GM19099 (cell line): Measurements from ENCODE around the gene GNB2.

Experiments
- POLR2A ChIP-seq: IDR thresholded peaks from 3 replicates; pipeline ENCODE4 v1.6.1; 2011; ENCODE audit warnings: low read depth; ENCODE audit not compliant: insufficient read length; ENCODE audit errors: extremely low read depth

The GNB2 gene

GRCh38 chr7:100673302-100673941 lies at the start of gene GNB2:
TSS of gene GNB2 (plus strand) at chr7:100673740. CDS start at chr7:100676266, 2,526 bp downstream.
- TF ChIP-seq POLR2A: peak; percentile 51

- no peak for TF ChIP-seq POLR2A
Measured at GRCh38 chr7:100623951-100624824, 49.4 kb upstream of the GNB2 start.

- TF ChIP-seq POLR2A: no peak
Measured at GRCh38 chr7:100626055-100626454, 47.5 kb upstream of the GNB2 start.

GRCh38 chr7:100626530-100627237 lies 46.9 kb upstream of the GNB2 start:
- TF ChIP-seq POLR2A: peak; percentile 58

GRCh38 chr7:100627238-100627549 lies 46.3 kb upstream of the GNB2 start:
- no peak for TF ChIP-seq POLR2A

- TF ChIP-seq POLR2A: no peak
Measured at GRCh38 chr7:100629117-100629716, 44.3 kb upstream of the GNB2 start.

- no peak for TF ChIP-seq POLR2A
Measured at GRCh38 chr7:100630066-100630465, 43.5 kb upstream of the GNB2 start.

GRCh38 chr7:100632951-100633717 lies 40.4 kb upstream of the GNB2 start:
- TF ChIP-seq POLR2A: peak; percentile 41

- TF ChIP-seq POLR2A: no peak
Measured at GRCh38 chr7:100639995-100640516, 33.5 kb upstream of the GNB2 start.

- TF ChIP-seq POLR2A: no peak
Measured at GRCh38 chr7:100640517-100641440, 32.8 kb upstream of the GNB2 start.

GRCh38 chr7:100641463-100641859 lies 32.1 kb upstream of the GNB2 start, which contains the start of gene TFR2:
TSS of gene TFR2 (minus strand) at chr7:100641552. CDS start at chr7:100641509, 43 bp downstream.
- no peak for TF ChIP-seq POLR2A

- no peak for TF ChIP-seq POLR2A
Measured at GRCh38 chr7:100641860-100642533, 31.5 kb upstream of the GNB2 start.

GRCh38 chr7:100642534-100642907 lies 31.0 kb upstream of the GNB2 start:
- no peak for TF ChIP-seq POLR2A
